ENCODE measurements around the gene MLX. TPM values are rescaled to one million over a fixed set of nuclear protein-coding genes. Genes with fewer than 3 reads are reported as not detected.

The MLX gene
- total RNA-seq, 1 donor from 2014 or later, result 26.5 TPM

DNA sequence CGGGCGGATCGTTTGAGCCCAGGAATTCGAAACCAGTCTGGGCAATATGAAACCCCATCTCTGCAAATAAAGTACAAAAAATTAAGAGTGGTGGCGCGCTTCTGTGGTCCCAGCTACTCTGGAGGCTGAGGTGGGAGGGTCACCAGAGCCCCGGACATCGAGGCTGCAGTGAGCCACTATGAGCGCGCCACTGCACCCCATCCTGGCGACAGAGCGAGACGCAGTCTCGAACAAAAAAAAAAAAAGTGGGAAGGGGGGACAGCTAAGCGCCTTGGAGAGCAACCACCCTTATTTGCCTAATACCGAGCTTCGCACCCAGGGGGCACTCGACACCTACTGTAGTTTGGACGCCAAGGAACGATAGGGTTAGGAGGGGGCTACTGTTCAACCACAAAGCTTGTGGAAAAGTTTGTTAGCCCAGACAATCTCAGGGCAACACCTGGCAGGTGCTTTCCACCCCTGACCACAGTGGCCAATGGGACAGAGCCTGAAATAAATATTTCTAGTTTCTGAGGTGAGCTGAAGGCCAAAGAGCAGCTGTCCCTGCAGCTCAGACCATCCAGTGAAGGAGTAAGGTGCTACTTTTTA lies 11.5 kb downstream of the MLX start:
- Histone ChIP-seq H3K4me3 (ENCODE audit: insufficient read depth, low read depth, low read length) (peak overlapping the region; percentile 98), H3K9ac (ENCODE audit: low read length) (peak overlapping the region; percentile 96), H4K20me1 (ENCODE audit: insufficient read depth, low read length) (peaks cover 13% of the 10 kb centered on the region), H3K79me2 (ENCODE audit: insufficient read depth, low read length) (peaks cover 34% of the 10 kb centered on the region), H3K4me2 (ENCODE audit: low read length) (peak overlapping the region; percentile 97), H2AFZ (ENCODE audit: low read depth, low read length) (peak overlapping the region; percentile 86), H3K4me1 (ENCODE audit: insufficient read depth, low read length) (peaks cover 13% of the 10 kb centered on the region), H3K9me3 (ENCODE audit: insufficient read depth, low read depth, low read length) (no peaks in the 10 kb centered on the region), H3K36me3 (ENCODE audit: insufficient read depth, low read length) (peaks cover 30% of the 10 kb centered on the region), H3K27ac (ENCODE audit: low read depth, low read length) (peak overlapping the region; percentile 77), H3K27me3 (ENCODE audit: insufficient read depth, low read length) (no peaks in the 10 kb centered on the region)
- no peak for FAIRE-seq
- Mint-ChIP-seq H3K27ac (ENCODE audit: unreplicated experiment) (peak overlapping the region; percentile 97), H3K4me3 (ENCODE audit: unreplicated experiment) (peak overlapping the region; percentile 97), H3K4me1 (ENCODE audit: low read depth, unreplicated experiment) (peaks cover 4% of the 10 kb centered on the region), H3K36me3 (ENCODE audit: low read depth, unreplicated experiment) (peaks cover 2% of the 10 kb centered on the region), H3K9me3 (ENCODE audit: unreplicated experiment) (no peaks in the 10 kb centered on the region), H3K27me3 (ENCODE audit: low read depth, unreplicated experiment) (no peaks in the 10 kb centered on the region)
- DNase-seq (ENCODE audit: low read depth), result peak; percentile 34
- TF ChIP-seq, protein P1, sequence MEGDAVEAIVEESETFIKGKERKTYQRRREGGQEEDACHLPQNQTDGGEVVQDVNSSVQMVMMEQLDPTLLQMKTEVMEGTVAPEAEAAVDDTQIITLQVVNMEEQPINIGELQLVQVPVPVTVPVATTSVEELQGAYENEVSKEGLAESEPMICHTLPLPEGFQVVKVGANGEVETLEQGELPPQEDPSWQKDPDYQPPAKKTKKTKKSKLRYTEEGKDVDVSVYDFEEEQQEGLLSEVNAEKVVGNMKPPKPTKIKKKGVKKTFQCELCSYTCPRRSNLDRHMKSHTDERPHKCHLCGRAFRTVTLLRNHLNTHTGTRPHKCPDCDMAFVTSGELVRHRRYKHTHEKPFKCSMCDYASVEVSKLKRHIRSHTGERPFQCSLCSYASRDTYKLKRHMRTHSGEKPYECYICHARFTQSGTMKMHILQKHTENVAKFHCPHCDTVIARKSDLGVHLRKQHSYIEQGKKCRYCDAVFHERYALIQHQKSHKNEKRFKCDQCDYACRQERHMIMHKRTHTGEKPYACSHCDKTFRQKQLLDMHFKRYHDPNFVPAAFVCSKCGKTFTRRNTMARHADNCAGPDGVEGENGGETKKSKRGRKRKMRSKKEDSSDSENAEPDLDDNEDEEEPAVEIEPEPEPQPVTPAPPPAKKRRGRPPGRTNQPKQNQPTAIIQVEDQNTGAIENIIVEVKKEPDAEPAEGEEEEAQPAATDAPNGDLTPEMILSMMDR (IDR thresholded peaks at IDR 0.05; ENCODE audit: insufficient read depth, low read depth, low read length), result peak; percentile 68
- no peak for TF ChIP-seq EZH2 (IDR thresholded peaks at IDR 0.05; ENCODE audit: insufficient read depth, low read length)

DNA sequence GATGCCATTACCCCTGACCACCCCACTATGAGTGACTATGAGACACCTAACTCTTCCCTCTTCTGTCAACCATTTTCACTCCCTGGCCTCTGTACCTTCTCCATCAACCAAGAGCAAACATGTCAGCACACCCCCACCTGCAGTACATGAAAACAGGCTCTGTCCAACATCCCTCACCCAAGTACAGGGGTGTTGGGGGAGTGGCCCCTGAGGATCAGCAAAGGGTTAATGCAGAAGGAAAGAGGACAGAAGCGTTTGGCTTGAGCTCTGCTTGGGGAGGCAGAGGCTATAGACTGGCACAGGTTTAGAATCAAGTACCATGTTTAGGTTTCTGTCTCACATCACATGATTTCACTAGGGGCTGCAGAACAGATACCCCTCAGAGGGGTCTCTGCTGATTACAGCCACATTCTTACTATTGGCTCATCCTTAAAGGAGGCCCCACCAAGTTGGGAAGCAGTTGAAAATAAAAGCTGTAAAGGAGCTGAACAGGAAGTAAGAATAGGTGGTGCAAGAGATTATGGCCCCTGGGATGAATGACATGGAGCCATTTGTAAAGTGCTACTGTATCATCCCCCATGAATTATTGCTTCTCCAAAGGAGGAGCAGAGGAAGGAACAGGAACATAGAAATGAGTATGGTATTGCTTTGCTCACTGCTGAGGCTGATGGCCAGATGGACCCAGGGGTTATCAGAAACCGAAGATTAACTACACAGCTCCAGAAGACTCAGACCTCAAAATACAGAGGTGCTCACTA lies 13.1 kb downstream of the MLX start:
- H3K36me3 Mint-ChIP-seq (ENCODE audit: low read depth, unreplicated experiment), result peaks cover 5% of the 10 kb centered on the region
- no peaks in the 10 kb centered on the region for H3K9me3 ChIP-seq (ENCODE audit: insufficient read depth, low read depth, low read length)
- no peak overlapping the region for H3K4me3 ChIP-seq (ENCODE audit: insufficient read depth, low read depth, low read length)
- no peak overlapping the region for H3K4me2 ChIP-seq (ENCODE audit: low read length)
- no peaks in the 10 kb centered on the region for H3K27me3 ChIP-seq (ENCODE audit: insufficient read depth, low read length)
- H2AFZ ChIP-seq (ENCODE audit: low read depth, low read length), result no peak overlapping the region
- no peak overlapping the region for H3K9ac ChIP-seq (ENCODE audit: low read length)
- H3K4me1 ChIP-seq (ENCODE audit: insufficient read depth, low read length), result peaks cover 13% of the 10 kb centered on the region
- peak overlapping the region; percentile 62 for H3K4me3 Mint-ChIP-seq (ENCODE audit: unreplicated experiment)
- no peak for FAIRE-seq
- no peak for DNase-seq (ENCODE audit: low read depth)
- H3K9me3 Mint-ChIP-seq (ENCODE audit: unreplicated experiment), result no peaks in the 10 kb centered on the region
- peaks cover 8% of the 10 kb centered on the region for H4K20me1 ChIP-seq (ENCODE audit: insufficient read depth, low read length)
- H3K36me3 ChIP-seq (ENCODE audit: insufficient read depth, low read length), result peaks cover 19% of the 10 kb centered on the region
- TF ChIP-seq, protein P1 (IDR thresholded peaks at IDR 0.05; ENCODE audit: insufficient read depth, low read depth, low read length), result no peak
- no peak for TF ChIP-seq EZH2 (IDR thresholded peaks at IDR 0.05; ENCODE audit: insufficient read depth, low read length)
- H3K4me1 Mint-ChIP-seq (ENCODE audit: low read depth, unreplicated experiment), result peaks cover 4% of the 10 kb centered on the region
- no peak overlapping the region for H3K27ac ChIP-seq (ENCODE audit: low read depth, low read length)
- peak overlapping the region; percentile 81 for H3K27ac Mint-ChIP-seq (ENCODE audit: unreplicated experiment)
- H3K79me2 ChIP-seq (ENCODE audit: insufficient read depth, low read length), result peaks cover 25% of the 10 kb centered on the region
- H3K27me3 Mint-ChIP-seq (ENCODE audit: low read depth, unreplicated experiment), result no peaks in the 10 kb centered on the region
